Neural cell (in vitro differentiated cells): ENCODE results near the gene HAL. TPM values are rescaled to one million over a fixed set of nuclear protein-coding genes. Genes with fewer than 3 reads are reported as not detected.

Experiments
- H2AFZ ChIP-seq: fragments of 200-600, 300-800 bp; sonication (generic), shearing (Covaris generic); 2 replicates; pipeline ENCODE4 v1.6.0; 2014; ENCODE audit warnings: low read depth, mild to moderate bottlenecking, antibody characterized with exemption, low read length, moderate library complexity
- H3F3A ChIP-seq: fragments of 200-600 bp; shearing (Covaris generic); 2 replicates; pipeline ENCODE4 v1.6.1; 2016; ENCODE audit warnings: mild to moderate bottlenecking, moderate library complexity, mixed read lengths, antibody characterized with exemption, low read length; ENCODE audit not compliant: insufficient read depth, poor library complexity, severe bottlenecking
- H3K27ac ChIP-seq: fragments of 200-600, 300-800 bp; sonication (generic), shearing (Covaris generic); 2 replicates; pipeline ENCODE4 v1.5.1; 2014; ENCODE audit warnings: mild to moderate bottlenecking, low read length, moderate library complexity
- H3K27me3 ChIP-seq: fragments of 300-800, 200-600 bp; sonication (generic), shearing (Covaris generic); 2 replicates; pipeline ENCODE4 v1.6.0; 2014; ENCODE audit warnings: mild to moderate bottlenecking, low read depth, low read length, moderate library complexity; ENCODE audit not compliant: insufficient read depth
- H3K36me3 ChIP-seq: fragments of 300-800, 200-600 bp; sonication (generic), shearing (Covaris generic); 2 replicates; pipeline ENCODE4 v1.5.1; 2014; ENCODE audit warnings: mild to moderate bottlenecking, antibody characterized with exemption, low read length, moderate library complexity; ENCODE audit not compliant: insufficient read depth
- H3K4me2 ChIP-seq: fragments of 300-800, 200-600 bp; sonication (generic), shearing (Covaris generic); 2 replicates; pipeline ENCODE4 v1.6.0; 2014; ENCODE audit warnings: mild to moderate bottlenecking, low read length
- H3K4me3 ChIP-seq: fragments of 300-800, 200-600 bp; sonication (generic), shearing (Covaris generic); 2 replicates; pipeline ENCODE4 v1.5.1; 2014; ENCODE audit warnings: mild to moderate bottlenecking, low read length, moderate library complexity
- H3K79me2 ChIP-seq: fragments of 200-600 bp; shearing (Covaris generic); replicated peaks from 2 replicates; pipeline ENCODE4 v1.6.0; 2014; ENCODE audit warnings: mild to moderate bottlenecking, low read length, moderate library complexity; ENCODE audit not compliant: insufficient read depth
- H3K9ac ChIP-seq: fragments of 300-800, 200-600 bp; sonication (generic), shearing (Covaris generic); 2 replicates; pipeline ENCODE4 v1.6.1; 2016; ENCODE audit warnings: mild to moderate bottlenecking, low read length, mixed read lengths
- H3K9me2 ChIP-seq: fragments of 200-600 bp; shearing (Covaris generic); 2 replicates; pipeline ENCODE4 v1.6.1; 2016; ENCODE audit warnings: mild to moderate bottlenecking, low read length, mixed read lengths; ENCODE audit not compliant: insufficient read depth
- H3K9me3 ChIP-seq: fragments of 200-600, 300-800 bp; sonication (generic), shearing (Covaris generic); 2 replicates; pipeline ENCODE4 v1.6.1; 2016; ENCODE audit warnings: mild to moderate bottlenecking, mixed run types, low read length, moderate library complexity, mixed read lengths
- H4K20me1 ChIP-seq: fragments of 200-600 bp; shearing (Covaris generic); 2 replicates; pipeline ENCODE4 v1.6.1; 2016; ENCODE audit warnings: mild to moderate bottlenecking, mixed run types; ENCODE audit not compliant: insufficient read depth
- CTCF ChIP-seq: fragments of 450-650 bp; IDR thresholded peaks from 2 replicates; pipeline ENCODE4 v1.5.1; 2014; ENCODE audit warnings: antibody characterized with exemption, mild to moderate bottlenecking, moderate library complexity; ENCODE audit not compliant: poor library complexity, severe bottlenecking
- EP300 ChIP-seq: fragments of 450-650 bp; conservative IDR thresholded peaks from 2 replicates; pipeline ENCODE4 v1.6.1; 2014; ENCODE audit warnings: antibody characterized with exemption, mild to moderate bottlenecking, moderate library complexity; ENCODE audit not compliant: poor library complexity, severe bottlenecking
- EZH2 ChIP-seq: fragments of 200-600, 300-800 bp; shearing (Covaris generic), sonication (generic); IDR thresholded peaks from 2 replicates; pipeline ENCODE4 v1.6.1; 2014; ENCODE audit warnings: antibody characterized with exemption, low read length, borderline replicate concordance, mild to moderate bottlenecking; ENCODE audit not compliant: insufficient read depth, poor library complexity, severe bottlenecking
- MXI1 ChIP-seq: fragments of 450-650 bp; conservative IDR thresholded peaks from 2 replicates; pipeline ENCODE4 v1.6.1; 2014; ENCODE audit warnings: antibody characterized with exemption, mild to moderate bottlenecking; ENCODE audit not compliant: poor library complexity, severe bottlenecking
- POLR2AphosphoS5 ChIP-seq: IDR thresholded peaks from 2 replicates; pipeline ENCODE4 v1.6.1; 2012
- RAD21 ChIP-seq: fragments of 450-650 bp; conservative IDR thresholded peaks from 2 replicates; pipeline ENCODE4 v1.6.1; 2014; ENCODE audit warnings: antibody characterized with exemption, mild to moderate bottlenecking, moderate library complexity
- SMC3 ChIP-seq: fragments of 450-650 bp; conservative IDR thresholded peaks from 2 replicates; pipeline ENCODE4 v1.6.1; 2014; ENCODE audit warnings: antibody characterized with exemption, mild to moderate bottlenecking, moderate library complexity; ENCODE audit not compliant: poor library complexity
- TAF1 ChIP-seq: IDR thresholded peaks from 2 replicates; pipeline ENCODE4 v1.6.1; 2012; ENCODE audit warnings: low read depth
- polyA plus RNA-seq: library from polyadenylated mRNA; depleted of rRNA; stranded (reverse); fragments of >200 nt; gene quantifications from 2 replicates; pipeline ENCODE4 v1.2.3, GENCODE V29; 2014
- TF ChIP-seq, protein P1 (sequence below): IDR thresholded peaks from 2 replicates; pipeline ENCODE4 v1.6.1; 2012; ENCODE audit warnings: borderline replicate concordance

The HAL gene
- polyA plus RNA-seq, 1 donor from 2014 or later = not detected

DNA sequence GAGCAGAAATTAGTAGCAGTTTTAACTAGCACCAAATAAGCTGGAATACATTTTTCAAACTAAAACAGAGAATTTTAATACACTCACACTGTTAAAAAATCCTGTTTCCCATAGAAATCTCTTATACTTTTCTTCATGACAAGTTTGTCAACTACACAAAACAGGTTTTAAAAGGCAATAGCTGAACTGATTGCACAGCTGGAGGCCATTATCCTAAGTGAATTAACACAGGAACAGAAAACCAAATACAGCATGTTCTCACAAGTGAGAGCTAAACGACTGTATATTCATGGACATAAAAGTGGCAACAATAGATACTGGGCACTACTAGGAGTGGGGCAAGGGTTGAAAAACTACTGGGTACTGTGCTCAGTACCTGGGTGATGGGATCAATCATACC lies 11.6 kb upstream of the HAL start:
- H4K20me1 ChIP-seq = no peaks in the 10 kb centered on the region
- H3F3A ChIP-seq = no peaks in the 10 kb centered on the region
- no peaks in the 10 kb centered on the region for H3K9me2 ChIP-seq
- TF ChIP-seq POLR2AphosphoS5 (no peak), EZH2 (no peak), CTCF (no peak), SMC3 (no peak), RAD21 (no peak), MXI1 (no peak), EP300 (no peak), TAF1 (no peak)
- TF ChIP-seq, protein P1, sequence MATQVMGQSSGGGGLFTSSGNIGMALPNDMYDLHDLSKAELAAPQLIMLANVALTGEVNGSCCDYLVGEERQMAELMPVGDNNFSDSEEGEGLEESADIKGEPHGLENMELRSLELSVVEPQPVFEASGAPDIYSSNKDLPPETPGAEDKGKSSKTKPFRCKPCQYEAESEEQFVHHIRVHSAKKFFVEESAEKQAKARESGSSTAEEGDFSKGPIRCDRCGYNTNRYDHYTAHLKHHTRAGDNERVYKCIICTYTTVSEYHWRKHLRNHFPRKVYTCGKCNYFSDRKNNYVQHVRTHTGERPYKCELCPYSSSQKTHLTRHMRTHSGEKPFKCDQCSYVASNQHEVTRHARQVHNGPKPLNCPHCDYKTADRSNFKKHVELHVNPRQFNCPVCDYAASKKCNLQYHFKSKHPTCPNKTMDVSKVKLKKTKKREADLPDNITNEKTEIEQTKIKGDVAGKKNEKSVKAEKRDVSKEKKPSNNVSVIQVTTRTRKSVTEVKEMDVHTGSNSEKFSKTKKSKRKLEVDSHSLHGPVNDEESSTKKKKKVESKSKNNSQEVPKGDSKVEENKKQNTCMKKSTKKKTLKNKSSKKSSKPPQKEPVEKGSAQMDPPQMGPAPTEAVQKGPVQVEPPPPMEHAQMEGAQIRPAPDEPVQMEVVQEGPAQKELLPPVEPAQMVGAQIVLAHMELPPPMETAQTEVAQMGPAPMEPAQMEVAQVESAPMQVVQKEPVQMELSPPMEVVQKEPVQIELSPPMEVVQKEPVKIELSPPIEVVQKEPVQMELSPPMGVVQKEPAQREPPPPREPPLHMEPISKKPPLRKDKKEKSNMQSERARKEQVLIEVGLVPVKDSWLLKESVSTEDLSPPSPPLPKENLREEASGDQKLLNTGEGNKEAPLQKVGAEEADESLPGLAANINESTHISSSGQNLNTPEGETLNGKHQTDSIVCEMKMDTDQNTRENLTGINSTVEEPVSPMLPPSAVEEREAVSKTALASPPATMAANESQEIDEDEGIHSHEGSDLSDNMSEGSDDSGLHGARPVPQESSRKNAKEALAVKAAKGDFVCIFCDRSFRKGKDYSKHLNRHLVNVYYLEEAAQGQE = no peak
- no peaks in the 10 kb centered on the region for H3K79me2 ChIP-seq
- H3K4me2 ChIP-seq = no peak overlapping the region
- H3K9me3 ChIP-seq = no peaks in the 10 kb centered on the region
- H3K4me3 ChIP-seq = no peak overlapping the region
- H3K36me3 ChIP-seq = no peaks in the 10 kb centered on the region
- H3K9ac ChIP-seq = no peak overlapping the region
- H3K27me3 ChIP-seq = no peaks in the 10 kb centered on the region
- no peak overlapping the region for H3K27ac ChIP-seq
- no peak overlapping the region for H2AFZ ChIP-seq

- no peaks in the 10 kb centered on the region for H3K36me3 ChIP-seq
Observed at GRCh38 chr12:96006727-96007126, 10.6 kb upstream of the HAL start.

More at GRCh38 chr12:96006727-96007126, 10.6 kb upstream of the HAL start:
- Histone ChIP-seq H2AFZ (no peak overlapping the region), H3K4me2 (no peak overlapping the region), H3K4me3 (no peak overlapping the region), H3K27ac (no peak overlapping the region), H3K27me3 (no peaks in the 10 kb centered on the region), H3K9me3 (no peaks in the 10 kb centered on the region), H3K9ac (no peak overlapping the region), H3F3A (no peaks in the 10 kb centered on the region), H3K79me2 (no peaks in the 10 kb centered on the region), H3K9me2 (no peaks in the 10 kb centered on the region), H4K20me1 (no peaks in the 10 kb centered on the region)
- TF ChIP-seq CTCF (no peak), RAD21 (no peak), MXI1 (no peak), EP300 (no peak), TAF1 (no peak), EZH2 (no peak), POLR2AphosphoS5 (no peak), SMC3 (no peak)
- TF ChIP-seq, protein P1 = no peak
